Thoracic aorta (tissue), 2 donors: Measurements from ENCODE around the gene INTS6. TPM values are rescaled to one million over a fixed set of nuclear protein-coding genes. Genes with fewer than 3 reads are reported as not detected.

ENCODE experiments used
- ATAC-seq: fragments of 150-250 bp; one replicate; pipeline ENCODE4 v1.8.0; 2017; ENCODE audit warnings: low read depth; ENCODE audit not compliant: insufficient number of reproducible peaks, low FRiP score
- DNase-seq: peaks from one replicate; pipeline ENCODE4 v3.0.0-alpha.2; 2020; ENCODE audit warnings: low spot score
- H3K27ac ChIP-seq, 2 donors: fragments of 200-600 bp; sonication (generic); 1 replicate in 1 of 2; 2 replicates in 1 of 2; pipeline ENCODE4 v1.5.1; 2016; ENCODE audit warnings: mild to moderate bottlenecking in 2 of 2, moderate library complexity in 2 of 2
- H3K27me3 ChIP-seq: fragments of 200-600 bp; sonication (generic); replicated peaks from 2 replicates; pipeline ENCODE4 v1.6.0; 2016; ENCODE audit warnings: mild to moderate bottlenecking; ENCODE audit not compliant: insufficient read depth
- H3K36me3 ChIP-seq: fragments of 200-600 bp; sonication (generic); one replicate; pipeline ENCODE4 v1.5.1; 2016
- H3K4me1 ChIP-seq, 2 donors: fragments of 200-600 bp; sonication (generic); 1 replicate in 1 of 2; 2 replicates in 1 of 2; pipeline versions ENCODE4 v1.5.1 to v1.6.0; 2016; ENCODE audit warnings: low read depth in 2 of 2, mild to moderate bottlenecking in 1 of 2; ENCODE audit not compliant: control insufficient read depth in 1 of 2
- H3K4me3 ChIP-seq: fragments of 200-600 bp; sonication (generic); 2 replicates; pipeline ENCODE4 v1.5.1; 2016; ENCODE audit warnings: mild to moderate bottlenecking
- H3K9me3 ChIP-seq: fragments of 200-600 bp; sonication (generic); 2 replicates; pipeline ENCODE4 v1.5.1; 2016
- total RNA-seq, 2 donors: library from RNA; depleted of rRNA; stranded (reverse); fragments of >200 nt; gene quantifications; one replicate each; pipeline versions ENCODE4 v1.1.0 to v1.2.3, GENCODE V29; 2016
- TF ChIP-seq, protein P1 (sequence below): fragments of 200-600 bp; sonication (generic); IDR thresholded peaks from one replicate; pipeline ENCODE4 v1.5.1; 2019; ENCODE audit warnings: antibody characterized with exemption

Gene INTS6, protein sequence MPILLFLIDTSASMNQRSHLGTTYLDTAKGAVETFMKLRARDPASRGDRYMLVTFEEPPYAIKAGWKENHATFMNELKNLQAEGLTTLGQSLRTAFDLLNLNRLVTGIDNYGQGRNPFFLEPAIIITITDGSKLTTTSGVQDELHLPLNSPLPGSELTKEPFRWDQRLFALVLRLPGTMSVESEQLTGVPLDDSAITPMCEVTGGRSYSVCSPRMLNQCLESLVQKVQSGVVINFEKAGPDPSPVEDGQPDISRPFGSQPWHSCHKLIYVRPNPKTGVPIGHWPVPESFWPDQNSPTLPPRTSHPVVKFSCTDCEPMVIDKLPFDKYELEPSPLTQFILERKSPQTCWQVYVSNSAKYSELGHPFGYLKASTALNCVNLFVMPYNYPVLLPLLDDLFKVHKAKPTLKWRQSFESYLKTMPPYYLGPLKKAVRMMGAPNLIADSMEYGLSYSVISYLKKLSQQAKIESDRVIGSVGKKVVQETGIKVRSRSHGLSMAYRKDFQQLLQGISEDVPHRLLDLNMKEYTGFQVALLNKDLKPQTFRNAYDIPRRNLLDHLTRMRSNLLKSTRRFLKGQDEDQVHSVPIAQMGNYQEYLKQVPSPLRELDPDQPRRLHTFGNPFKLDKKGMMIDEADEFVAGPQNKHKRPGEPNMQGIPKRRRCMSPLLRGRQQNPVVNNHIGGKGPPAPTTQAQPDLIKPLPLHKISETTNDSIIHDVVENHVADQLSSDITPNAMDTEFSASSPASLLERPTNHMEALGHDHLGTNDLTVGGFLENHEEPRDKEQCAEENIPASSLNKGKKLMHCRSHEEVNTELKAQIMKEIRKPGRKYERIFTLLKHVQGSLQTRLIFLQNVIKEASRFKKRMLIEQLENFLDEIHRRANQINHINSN
- total RNA-seq: 10 to 100 TPM; 20.7 to 34.8 TPM

DNA sequence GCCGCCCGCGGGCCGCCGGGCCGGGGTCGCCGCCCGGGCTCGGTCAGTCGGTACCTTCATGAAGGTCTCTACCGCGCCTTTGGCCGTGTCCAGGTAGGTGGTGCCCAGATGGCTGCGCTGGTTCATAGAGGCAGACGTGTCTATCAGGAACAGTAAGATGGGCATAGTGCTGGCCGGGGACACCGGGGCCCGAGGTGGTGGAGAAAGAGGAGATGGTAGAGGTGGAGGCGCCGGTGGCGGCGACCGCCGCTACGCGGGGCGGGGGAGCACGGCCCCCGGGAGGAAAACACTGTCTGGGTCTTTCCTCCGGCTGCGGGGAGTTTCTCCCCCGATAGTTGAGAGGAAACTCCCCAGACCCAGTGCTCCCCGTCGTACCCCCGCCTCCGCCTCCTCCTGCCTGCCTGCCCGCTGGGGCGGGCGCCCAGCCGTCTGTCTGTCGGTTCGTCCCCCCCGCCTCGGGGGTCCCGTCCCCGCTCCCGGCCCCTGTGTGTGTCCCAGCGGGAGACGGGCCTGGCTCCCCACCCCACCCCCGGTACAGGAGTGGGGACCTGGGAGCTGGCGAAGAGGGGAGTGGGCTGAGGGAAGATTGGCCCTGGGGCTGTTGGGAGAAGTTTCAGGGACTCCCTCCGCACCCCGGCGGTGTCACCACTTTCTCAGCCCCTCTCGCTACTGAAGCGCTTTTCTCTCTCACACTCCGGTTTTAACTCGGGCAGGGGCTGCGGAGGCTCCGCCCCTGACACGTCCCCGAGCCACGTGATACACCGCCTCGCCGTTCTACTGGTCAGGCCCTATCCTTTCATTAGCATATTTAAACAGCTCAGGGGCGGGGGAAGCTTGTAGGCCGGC, at the start of gene INTS6:
INTS6 (minus strand) TSS at position 676 of the 846 bp plus-strand sequence; CDS start at position 165, 511 bp downstream.
- Histone ChIP-seq H3K36me3 (no peaks in the 10 kb centered on the region), H3K4me3 (peak within 1 kb of the TSS; percentile 92), H3K27ac (peak within 1 kb of the TSS; percentile 98 to 100), H3K27me3 (no peaks in the 10 kb centered on the region), H3K9me3 (no peaks in the 10 kb centered on the region), H3K4me1 (peaks cover 27 to 30% of the 10 kb centered on the region in 2 donors)
- ATAC-seq (peak; percentile 94), DNase-seq (peak; percentile 100)
- TF ChIP-seq, protein P1, sequence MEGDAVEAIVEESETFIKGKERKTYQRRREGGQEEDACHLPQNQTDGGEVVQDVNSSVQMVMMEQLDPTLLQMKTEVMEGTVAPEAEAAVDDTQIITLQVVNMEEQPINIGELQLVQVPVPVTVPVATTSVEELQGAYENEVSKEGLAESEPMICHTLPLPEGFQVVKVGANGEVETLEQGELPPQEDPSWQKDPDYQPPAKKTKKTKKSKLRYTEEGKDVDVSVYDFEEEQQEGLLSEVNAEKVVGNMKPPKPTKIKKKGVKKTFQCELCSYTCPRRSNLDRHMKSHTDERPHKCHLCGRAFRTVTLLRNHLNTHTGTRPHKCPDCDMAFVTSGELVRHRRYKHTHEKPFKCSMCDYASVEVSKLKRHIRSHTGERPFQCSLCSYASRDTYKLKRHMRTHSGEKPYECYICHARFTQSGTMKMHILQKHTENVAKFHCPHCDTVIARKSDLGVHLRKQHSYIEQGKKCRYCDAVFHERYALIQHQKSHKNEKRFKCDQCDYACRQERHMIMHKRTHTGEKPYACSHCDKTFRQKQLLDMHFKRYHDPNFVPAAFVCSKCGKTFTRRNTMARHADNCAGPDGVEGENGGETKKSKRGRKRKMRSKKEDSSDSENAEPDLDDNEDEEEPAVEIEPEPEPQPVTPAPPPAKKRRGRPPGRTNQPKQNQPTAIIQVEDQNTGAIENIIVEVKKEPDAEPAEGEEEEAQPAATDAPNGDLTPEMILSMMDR: no peak

DNA sequence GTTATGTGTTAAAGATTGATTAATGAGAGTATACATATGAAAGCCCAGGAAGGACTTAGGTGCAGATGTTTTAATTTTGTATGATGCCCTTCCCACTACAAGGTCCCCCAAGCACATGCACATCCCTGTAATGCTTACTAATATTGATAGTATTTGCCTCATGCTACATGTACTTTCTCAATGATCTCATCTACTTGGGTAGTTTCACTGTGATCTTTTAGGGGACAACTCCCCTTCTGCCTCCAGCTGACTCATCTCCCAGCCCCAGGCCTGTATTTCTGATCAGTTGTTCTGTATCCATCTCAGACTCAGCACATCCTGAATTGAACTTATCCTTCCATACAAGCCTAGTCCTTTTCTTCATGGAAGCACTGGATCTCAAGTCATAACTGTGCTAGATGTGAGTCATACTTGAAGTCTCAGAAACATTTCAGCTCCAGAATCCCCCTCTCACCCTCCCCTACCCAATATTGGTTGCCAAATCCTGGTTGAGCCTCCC, 49.4 kb upstream of the INTS6 start:
- Histone ChIP-seq H3K4me3 (no peak overlapping the region), H3K27me3 (no peaks in the 10 kb centered on the region), H3K9me3 (no peaks in the 10 kb centered on the region), H3K27ac (no peak overlapping the region), H3K36me3 (no peaks in the 10 kb centered on the region), H3K4me1 (peaks cover 0 to 5% of the 10 kb centered on the region in 2 donors)
- DNase-seq (no peak), ATAC-seq (no peak)
- TF ChIP-seq, protein P1: no peak

DNA sequence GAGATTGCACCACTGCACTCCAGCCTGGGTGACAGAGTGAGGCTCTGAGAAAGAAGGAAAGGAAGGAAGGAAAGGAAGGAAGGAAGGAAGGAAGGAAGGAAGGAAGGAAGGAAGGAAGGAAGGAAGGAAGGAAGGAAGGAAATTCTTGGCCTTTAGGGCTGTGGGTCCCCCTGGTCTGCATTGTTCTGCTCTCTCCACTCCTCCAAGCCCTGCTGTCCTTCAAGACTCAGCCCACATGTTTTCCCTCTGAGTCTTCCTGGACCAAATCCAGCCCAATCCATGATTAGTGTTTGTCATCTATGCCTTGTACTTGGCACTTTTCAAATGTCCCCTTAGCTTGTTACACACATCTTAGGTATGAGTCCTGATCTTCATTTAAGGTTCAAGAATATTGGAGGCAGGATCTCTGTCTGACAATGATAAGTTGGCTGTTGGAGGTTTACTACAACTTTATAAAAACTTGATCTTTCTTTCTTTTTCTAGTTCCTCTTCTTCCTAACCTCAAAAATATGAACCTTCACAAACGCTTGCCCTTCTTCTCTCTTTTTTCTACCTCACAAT, 48.8 kb upstream of the INTS6 start:
- Histone ChIP-seq H3K4me1 (peaks cover 0 to 5% of the 10 kb centered on the region in 2 donors), H3K36me3 (no peaks in the 10 kb centered on the region), H3K27me3 (no peaks in the 10 kb centered on the region), H3K4me3 (no peak overlapping the region), H3K9me3 (no peaks in the 10 kb centered on the region), H3K27ac (no peak overlapping the region)
- DNase-seq (no peak), ATAC-seq (no peak)
- TF ChIP-seq, protein P1: no peak

DNA sequence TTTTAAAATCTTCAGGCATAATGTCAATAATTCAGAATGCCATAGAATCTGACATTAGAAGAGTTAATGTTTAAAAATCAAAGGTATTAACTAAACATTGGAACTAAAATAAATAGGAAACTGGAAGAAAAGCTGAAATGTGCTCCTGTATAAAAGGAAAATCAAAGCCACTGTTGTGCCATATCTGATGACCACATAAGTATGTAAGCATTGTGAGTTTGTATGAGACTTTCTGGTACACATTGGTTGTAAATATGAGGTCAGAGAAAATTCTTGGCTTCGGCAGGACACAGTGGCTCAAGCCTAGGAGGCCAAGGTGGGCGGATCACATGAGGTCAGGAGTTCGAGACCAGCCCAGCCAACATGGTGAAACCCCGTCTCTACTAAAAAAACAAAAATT, 48.3 kb upstream of the INTS6 start:
- Histone ChIP-seq H3K9me3 (no peaks in the 10 kb centered on the region), H3K4me1 (peaks cover 0 to 5% of the 10 kb centered on the region in 2 donors), H3K27me3 (no peaks in the 10 kb centered on the region), H3K4me3 (no peak overlapping the region), H3K27ac (no peak overlapping the region), H3K36me3 (no peaks in the 10 kb centered on the region)
- TF ChIP-seq, protein P1: no peak
- ATAC-seq (no peak), DNase-seq (no peak)
